Esophagus muscularis mucosa (tissue), 4 donors: ENCODE data around the gene TMEM109. TPM values are rescaled to one million over a fixed set of nuclear protein-coding genes. Genes with fewer than 3 reads are reported as not detected.

Experiments
- DNase-seq: peaks from one replicate; pipeline ENCODE4 v3.0.0-alpha.2; 2017; ENCODE audit errors: extremely low spot score
- H3K27ac ChIP-seq, 4 donors: fragments of 200-600 bp; sonication (generic); replicated peaks in 1 of 4; 1 replicate in 3 of 4; 2 replicates in 1 of 4; pipeline ENCODE4 v1.5.1; 2016 to 2019; ENCODE audit warnings: mild to moderate bottlenecking in 1 of 4
- H3K27me3 ChIP-seq, 4 donors: fragments of 200-600 bp; sonication (generic); one replicate each; pipeline versions ENCODE4 v1.5.1 to v1.6.0; 2016 to 2019
- H3K36me3 ChIP-seq, 4 donors: fragments of 200-600 bp; sonication (generic); one replicate each; pipeline ENCODE4 v1.5.1; 2016 to 2019
- H3K4me1 ChIP-seq, 4 donors: fragments of 200-600 bp; sonication (generic); one replicate each; pipeline ENCODE4 v1.5.1; 2016 to 2019
- H3K4me3 ChIP-seq, 4 donors: fragments of 200-600 bp; sonication (generic); 1 replicate in 2 of 4; 2 replicates in 2 of 4; pipeline ENCODE4 v1.5.1; 2016 to 2019; ENCODE audit warnings: mild to moderate bottlenecking in 4 of 4, moderate library complexity in 1 of 4
- H3K9me3 ChIP-seq, 4 donors: fragments of 200-600 bp; sonication (generic); 1 replicate in 3 of 4; 2 replicates in 1 of 4; pipeline ENCODE4 v1.5.1; 2016 to 2019
- CTCF ChIP-seq, 3 experiments: fragments of 200-600 bp in 2 of 3; fragments of 450-650 bp in 1 of 3; sonication (generic) in 2 of 3; IDR thresholded peaks; one replicate each; pipeline ENCODE4 v1.5.1; 2017 to 2019; ENCODE audit warnings: antibody characterized with exemption in 3 of 3, mild to moderate bottlenecking in 2 of 3, moderate library complexity in 1 of 3
- EP300 ChIP-seq: sonication (generic); formaldehyde crosslinking; IDR thresholded peaks from one replicate; pipeline ENCODE4 v1.6.1; 2017; ENCODE audit warnings: antibody characterized with exemption
- POLR2A ChIP-seq: fragments of 450-650 bp; IDR thresholded peaks from one replicate; pipeline ENCODE4 v1.6.1; 2017; ENCODE audit warnings: antibody characterized with exemption, moderate library complexity, mild to moderate bottlenecking, low read depth
- POLR2AphosphoS5 ChIP-seq, 2 donors: sonication (generic); formaldehyde crosslinking; IDR thresholded peaks; one replicate each; pipeline ENCODE4 v1.6.1; 2017; ENCODE audit warnings: antibody characterized with exemption in 2 of 2
- WGBS: methylation state at CpG from one replicate; pipeline ENCODE4 v1.1.5; 2018; 5-methylcytosine and 5-hydroxymethylcytosine counted together
- intact Hi-C: fragments of 100-400 bp; cut with DNase I; formaldehyde crosslinking; loops from one replicate; pipeline ENCODE4 v1.15.1; 2023
- total RNA-seq, 4 donors: library from RNA; depleted of rRNA; stranded (reverse); fragments of >200 nt; gene quantifications; one replicate each; pipeline versions ENCODE4 v1.1.0 to v1.2.1, GENCODE V29; 2016

TMEM109 gene
- total RNA-seq, 4 donors from 2014 or later: 106 to 186 (median 138) TPM

GRCh38 chr11:60868682-60869450 is 45.1 kb upstream of the TMEM109 start:
- H3K4me1 ChIP-seq: peaks cover 21 to 30% (median 23%) of the 10 kb centered on the region in 4 donors
- no peaks in the 10 kb centered on the region for H3K9me3 ChIP-seq
- H3K4me3 ChIP-seq: no peak overlapping the region
- DNase-seq: no peak
- H3K36me3 ChIP-seq: no peaks in the 10 kb centered on the region
- no peak for TF ChIP-seq EP300
- no peak for TF ChIP-seq CTCF (IDR thresholded peaks at IDR 0.05)
- no peak for TF ChIP-seq POLR2AphosphoS5 (IDR thresholded peaks at IDR 0.05)
- TF ChIP-seq POLR2A: no peak
- H3K27me3 ChIP-seq: peaks cover 0 to 6% (median 0%) of the 10 kb centered on the region in 4 donors
- intact Hi-C loops: no loop called here
- 71% methylated on average over 9 of the region's 10 CpGs for WGBS
- no peak overlapping the region for H3K27ac ChIP-seq

- no peak for DNase-seq
- TF ChIP-seq POLR2AphosphoS5 (IDR thresholded peaks at IDR 0.05) (no peak), EP300 (no peak), POLR2A (no peak), CTCF (IDR thresholded peaks at IDR 0.05) (no peak)
- Histone ChIP-seq H3K4me3 (no peak overlapping the region), H3K27ac (no peak overlapping the region), H3K4me1 (peaks cover 21 to 30% (median 23%) of the 10 kb centered on the region in 4 donors), H3K36me3 (no peaks in the 10 kb centered on the region), H3K9me3 (no peaks in the 10 kb centered on the region), H3K27me3 (peaks cover 0 to 6% (median 0%) of the 10 kb centered on the region in 4 donors)
- intact Hi-C loops: no loop called here
- 85% methylated on average over 5 of the region's 7 CpGs for WGBS
These were observed 44.5 kb upstream of the TMEM109 start for GRCh38 chr11:60869451-60869825.

GRCh38 chr11:60870276-60870675 is 43.7 kb upstream of the TMEM109 start:
- TF ChIP-seq POLR2AphosphoS5 (IDR thresholded peaks at IDR 0.05): no peak
- no peak for TF ChIP-seq CTCF (IDR thresholded peaks at IDR 0.05)
- no peak for TF ChIP-seq POLR2A
- TF ChIP-seq EP300: no peak
- WGBS: 61% methylated on average over 2 of the region's 3 CpGs
- intact Hi-C loops: no loop called here
- Histone ChIP-seq H3K36me3 (no peaks in the 10 kb centered on the region), H3K4me3 (no peak overlapping the region), H3K27me3 (peaks cover 0 to 6% (median 0%) of the 10 kb centered on the region in 4 donors), H3K27ac (no peak overlapping the region), H3K9me3 (no peaks in the 10 kb centered on the region), H3K4me1 (peaks cover 21 to 30% (median 23%) of the 10 kb centered on the region in 4 donors)
- no peak for DNase-seq

GRCh38 chr11:60870733-60871377 is 43.1 kb upstream of the TMEM109 start:
- no peak for TF ChIP-seq POLR2AphosphoS5 (IDR thresholded peaks at IDR 0.05)
- no peak for TF ChIP-seq POLR2A
- TF ChIP-seq CTCF (IDR thresholded peaks at IDR 0.05): no peak
- no peak for TF ChIP-seq EP300
- peaks cover 21 to 30% (median 23%) of the 10 kb centered on the region in 4 donors for H3K4me1 ChIP-seq
- H3K4me3 ChIP-seq: no peak overlapping the region
- H3K36me3 ChIP-seq: no peaks in the 10 kb centered on the region
- 70% methylated on average over 6 of the region's 13 CpGs for whole genome bisulfite sequencing
- DNase-seq: no peak
- H3K27me3 ChIP-seq: peaks cover 0 to 6% (median 0%) of the 10 kb centered on the region in 4 donors
- no peaks in the 10 kb centered on the region for H3K9me3 ChIP-seq
- intact Hi-C loops: no loop called here
- H3K27ac ChIP-seq: no peak overlapping the region
